Gastroesophageal sphincter (tissue), 3 donors: ENCODE measurements around the gene SLC6A3.

Source experiments
- CTCF ChIP-seq, 4 experiments: fragments of 200-600 bp in 2 of 4; fragments of 450-650 bp in 2 of 4; sonication (generic) in 1 of 4; IDR thresholded peaks; one replicate each; pipeline ENCODE4 v1.5.1; 2017 to 2019; ENCODE audit warnings: antibody characterized with exemption in 4 of 4, mild to moderate bottlenecking in 2 of 4, moderate library complexity in 2 of 4
- EP300 ChIP-seq: sonication (generic); formaldehyde crosslinking; IDR thresholded peaks from one replicate; pipeline ENCODE4 v1.6.1; 2017; ENCODE audit warnings: antibody characterized with exemption, mild to moderate bottlenecking
- POLR2A ChIP-seq, 2 donors: fragments of 450-650 bp; IDR thresholded peaks; one replicate each; pipeline ENCODE4 v1.6.1; 2017; ENCODE audit warnings: antibody characterized with exemption in 2 of 2, mild to moderate bottlenecking in 2 of 2, moderate library complexity in 1 of 2
- POLR2AphosphoS5 ChIP-seq: sonication (generic); formaldehyde crosslinking; IDR thresholded peaks from one replicate; pipeline ENCODE4 v1.6.1; 2017; ENCODE audit warnings: antibody characterized with exemption

GRCh38 chr5:1346627-1347440 lies 98.4 kb downstream of the SLC6A3 start:
- TF ChIP-seq CTCF (IDR thresholded peaks at IDR 0.05) = no peak
- TF ChIP-seq EP300 = no peak
- TF ChIP-seq POLR2AphosphoS5 = no peak
- no peak for TF ChIP-seq POLR2A (IDR thresholded peaks at IDR 0.05)
